ENCODE results near the gene LPP.

The LPP gene

DNA sequence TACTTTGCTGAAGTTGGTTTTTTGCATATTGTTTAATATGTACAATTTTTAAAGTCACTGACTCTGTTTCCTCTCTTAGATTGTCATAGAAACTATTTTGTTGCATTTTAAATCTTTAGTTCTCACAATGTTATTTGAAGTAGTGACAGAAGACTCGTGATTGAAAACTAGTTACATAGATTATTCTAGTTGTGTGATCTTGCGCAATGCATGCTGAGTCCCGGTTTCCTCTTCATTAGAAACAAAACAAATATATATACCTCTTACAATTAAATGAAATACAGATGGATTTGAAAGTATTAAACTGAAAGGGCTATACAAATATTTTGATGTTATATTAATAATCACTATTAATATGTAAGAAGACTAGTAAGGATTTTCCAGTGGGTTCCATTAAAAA, 333.0 kb downstream of the LPP start:
- DNase-seq (ENCODE audit: low read depth), result no peak

DNA sequence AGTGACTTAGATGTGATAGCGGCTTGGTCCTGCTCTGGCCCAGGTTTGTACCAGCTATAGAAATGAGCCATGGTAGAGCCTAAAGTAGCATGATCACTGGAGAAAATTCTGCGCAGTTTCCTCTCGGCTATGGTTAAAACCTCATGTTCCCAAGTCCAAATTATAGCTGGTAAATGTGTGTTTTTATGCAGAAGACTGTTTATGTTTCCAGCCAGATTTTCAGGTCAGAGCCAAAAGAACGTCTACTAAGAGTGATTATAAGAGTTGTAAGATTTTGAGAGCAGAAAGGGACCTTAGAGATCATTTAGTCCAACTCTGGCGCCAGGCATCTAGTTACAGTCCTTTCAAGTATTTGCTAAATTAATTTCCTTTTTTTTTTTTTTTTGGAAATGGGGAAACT, 333.7 kb downstream of the LPP start:
- DNase-seq (ENCODE audit: low read depth), result no peak

GRCh38 chr3:188488801-188489200, 334.8 kb downstream of the LPP start:
- DNase-seq (ENCODE audit: low read depth), result no peak

DNA sequence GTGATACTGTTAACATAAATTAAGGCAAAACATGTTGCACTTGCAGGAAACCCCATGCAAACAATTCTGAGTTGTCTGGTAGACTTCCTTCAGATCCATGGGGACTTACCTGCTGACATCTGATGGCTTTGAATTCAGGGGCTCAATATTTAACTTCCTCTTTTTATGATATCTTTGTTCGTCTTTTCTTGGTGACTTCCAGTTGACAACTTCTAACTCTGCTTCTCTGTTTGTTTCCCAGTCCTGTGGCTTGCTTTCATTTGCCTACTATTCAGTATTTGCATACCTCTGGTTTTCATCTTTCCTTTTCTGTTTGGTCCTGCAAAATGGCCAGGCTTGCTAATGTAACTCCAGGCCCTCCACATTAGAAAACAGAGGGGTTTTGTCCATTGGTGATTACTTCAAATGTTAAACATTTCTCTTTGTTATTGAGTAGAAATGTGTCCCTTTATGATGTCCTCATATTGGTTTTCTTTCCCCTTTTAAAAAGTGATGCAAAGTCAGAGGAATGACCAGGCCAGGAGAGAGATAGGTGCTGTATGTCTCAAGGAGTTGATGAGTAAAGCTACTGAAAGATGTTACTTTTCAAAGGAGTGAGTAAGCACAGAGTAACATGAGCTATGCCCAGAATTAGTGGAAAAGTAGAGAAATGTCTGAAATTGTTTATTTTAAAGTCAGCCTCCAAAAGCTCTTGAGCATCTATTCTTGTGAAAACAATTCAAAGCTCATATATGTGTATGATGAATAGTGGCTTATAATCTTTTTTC, 335.9 kb downstream of the LPP start:
- no peak for DNase-seq (ENCODE audit: low read depth)

- no peak for DNase-seq (ENCODE audit: low read depth)
Observed at GRCh38 chr3:188490416-188490815, 336.5 kb downstream of the LPP start.

- DNase-seq (ENCODE audit: low read depth), result no peak
Observed at GRCh38 chr3:188491276-188491687, 337.3 kb downstream of the LPP start.

- DNase-seq (ENCODE audit: low read depth), result no peak
Observed at GRCh38 chr3:188496390-188496789, 342.4 kb downstream of the LPP start.

DNA sequence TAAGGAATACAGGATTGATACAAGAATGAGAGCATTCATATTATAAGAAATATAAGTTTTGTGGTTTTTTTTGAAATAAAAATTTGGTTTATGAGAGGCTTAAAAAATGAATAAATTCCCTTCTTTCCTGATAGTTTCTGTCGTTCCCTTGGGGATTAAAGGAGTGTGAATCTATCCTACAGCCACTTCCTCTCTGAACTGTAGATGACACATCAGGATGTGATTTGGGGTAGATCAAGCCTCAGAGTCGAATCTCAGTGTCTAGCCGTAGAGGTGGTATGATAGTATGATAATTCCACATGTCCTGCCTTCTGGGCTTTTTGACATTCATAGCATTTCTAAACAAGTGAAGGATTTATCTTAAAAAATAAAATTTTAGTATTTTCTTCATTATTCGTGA, 343.1 kb downstream of the LPP start:
- DNase-seq (ENCODE audit: low read depth), result no peak

DNA sequence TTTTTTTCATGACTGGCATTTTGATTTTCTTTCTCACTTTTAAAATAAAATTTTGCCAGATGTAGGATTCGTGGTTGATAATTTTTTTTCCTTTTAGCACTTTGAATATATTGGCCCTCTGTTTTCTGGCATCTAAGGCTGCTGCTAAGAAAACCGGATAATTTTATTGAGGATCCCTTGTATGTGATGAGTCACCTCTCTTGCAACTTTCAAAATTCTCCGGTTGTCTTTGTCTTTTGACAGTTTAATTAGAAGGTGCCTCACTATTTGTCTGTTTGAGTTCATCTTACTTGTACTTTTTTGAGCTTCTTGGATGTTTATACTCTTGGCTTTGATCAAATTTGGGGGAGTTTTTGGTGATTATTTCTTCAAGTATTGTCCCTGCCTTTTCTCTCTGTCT, 349.7 kb downstream of the LPP start:
- no peak for DNase-seq (ENCODE audit: low read depth)

- DNase-seq (ENCODE audit: low read depth), result no peak
Observed at GRCh38 chr3:188505151-188505550, 351.2 kb downstream of the LPP start.

DNA sequence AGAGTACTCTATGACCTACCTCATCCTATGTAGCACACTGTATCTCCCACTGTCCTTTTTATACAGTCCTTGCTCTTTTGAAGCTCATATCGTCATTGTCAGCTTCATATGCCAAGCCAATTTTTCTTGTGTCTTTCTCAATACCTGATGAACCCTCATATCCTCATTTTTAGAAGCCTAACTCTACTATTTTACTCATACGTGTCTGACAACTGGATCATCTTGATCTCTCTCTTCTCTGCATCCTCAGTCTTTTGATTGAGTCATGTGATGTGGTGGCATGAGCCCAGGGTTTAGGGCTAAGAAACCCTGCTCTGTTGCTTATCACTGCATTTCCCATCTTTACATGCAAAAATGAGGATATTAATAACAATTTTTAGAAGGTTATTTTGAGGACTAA, 352.0 kb downstream of the LPP start:
- no peak for DNase-seq (ENCODE audit: low read depth)

- DNase-seq (ENCODE audit: low read depth), result no peak
Observed at GRCh38 chr3:188506446-188506845, 352.5 kb downstream of the LPP start.

DNA sequence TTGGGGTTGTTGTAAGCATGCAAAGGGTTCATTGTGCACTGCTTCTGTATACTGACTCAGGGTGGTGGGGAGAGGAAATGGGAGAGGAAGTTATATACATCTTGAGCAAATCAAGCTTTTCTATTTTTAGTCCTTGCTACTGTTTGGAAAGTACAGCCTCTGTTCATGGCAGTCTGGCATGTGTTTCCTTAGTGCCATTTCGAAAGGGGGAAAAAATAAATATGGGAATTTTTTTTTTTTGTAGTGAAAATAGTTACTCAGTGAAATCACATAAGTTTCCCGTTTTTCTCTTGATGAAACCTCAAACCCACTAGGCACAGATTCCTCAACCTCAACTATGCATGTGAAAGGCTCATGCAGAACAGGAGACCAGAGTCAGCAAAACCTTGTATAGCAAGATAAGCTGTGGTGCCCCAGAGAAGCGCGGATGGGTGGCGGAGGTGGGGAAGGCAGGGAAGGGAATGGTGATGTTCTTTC, 353.3 kb downstream of the LPP start:
- DNase-seq (ENCODE audit: low read depth), result no peak

DNA sequence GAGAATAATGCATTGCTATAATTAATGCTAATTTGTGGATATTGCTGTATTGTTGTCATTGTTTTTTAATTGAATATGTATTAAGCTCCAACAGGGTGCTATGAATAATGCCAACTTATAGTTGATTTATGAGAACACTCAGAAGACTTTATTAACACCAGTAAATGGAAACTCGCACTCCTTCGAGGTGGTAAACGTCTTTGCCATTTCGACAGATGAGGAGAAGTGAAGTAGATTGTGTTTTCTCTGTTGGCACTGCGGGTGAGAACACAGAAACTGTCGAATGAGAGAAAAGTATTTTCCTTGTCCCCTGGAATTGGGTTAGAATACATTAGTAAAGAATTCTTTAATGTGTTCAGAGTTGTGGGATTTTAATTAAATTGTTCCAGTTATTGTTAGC, 354.5 kb downstream of the LPP start:
- DNase-seq (ENCODE audit: low read depth), result no peak

GRCh38 chr3:188509316-188509715, 355.4 kb downstream of the LPP start:
- DNase-seq (ENCODE audit: low read depth), result no peak

DNA sequence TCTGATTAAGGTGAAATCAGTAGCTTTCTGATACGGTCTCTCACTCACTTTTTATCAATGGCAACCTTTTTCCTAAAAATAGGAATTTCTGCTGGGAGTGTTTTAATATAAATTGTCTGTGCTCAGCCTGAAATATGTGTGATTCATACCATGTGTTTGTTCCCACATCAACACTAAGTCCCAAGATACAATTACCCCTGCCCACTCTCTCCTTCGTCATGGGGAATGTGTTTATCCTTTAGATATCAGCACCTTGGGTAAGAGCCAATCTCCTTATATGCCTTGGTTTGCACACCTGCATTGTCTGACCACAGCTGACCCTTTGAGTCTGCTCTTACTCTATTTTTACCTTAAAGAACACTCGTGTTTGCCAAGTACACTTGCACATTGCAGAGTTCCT, 356.4 kb downstream of the LPP start:
- DNase-seq (ENCODE audit: low read depth), result no peak

DNA sequence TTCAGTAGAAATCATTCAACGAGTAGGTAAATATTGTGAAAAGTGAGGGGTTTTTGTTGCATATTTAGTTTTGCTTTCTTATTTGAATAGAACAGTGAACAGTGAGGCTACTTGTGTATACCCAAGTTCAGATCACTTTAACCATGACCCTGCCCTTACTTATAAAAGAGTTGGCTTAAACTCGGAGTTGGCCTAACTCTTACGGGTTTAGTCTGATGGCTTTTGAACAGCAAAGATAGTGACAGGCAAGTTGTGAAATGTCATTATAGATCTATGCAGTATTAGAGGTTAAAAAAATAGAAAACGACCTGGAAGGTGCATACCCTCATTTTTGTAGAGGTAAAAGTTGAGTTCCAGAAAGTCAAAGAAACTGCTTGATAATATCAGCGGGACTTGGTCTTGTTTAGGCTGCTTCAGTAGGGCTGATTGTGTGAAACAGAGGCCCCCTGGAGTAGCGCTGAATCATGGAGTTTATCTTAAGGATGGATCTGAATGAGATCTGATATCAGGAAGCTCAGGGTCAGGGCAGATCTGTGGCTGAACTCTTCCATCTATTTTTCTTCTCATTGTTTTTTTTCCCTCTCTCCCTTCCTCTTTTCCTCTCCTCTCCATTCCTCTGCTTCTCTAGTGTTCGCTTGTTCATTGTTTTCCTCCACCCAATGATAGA, 359.8 kb downstream of the LPP start:
- no peak for DNase-seq (ENCODE audit: low read depth)

- no peak for DNase-seq (ENCODE audit: low read depth)
Observed at GRCh38 chr3:188516515-188516914, 362.6 kb downstream of the LPP start.

- DNase-seq (ENCODE audit: low read depth), result no peak
Observed at GRCh38 chr3:188518416-188518815, 364.5 kb downstream of the LPP start.

GRCh38 chr3:188518835-188519452, 365.0 kb downstream of the LPP start:
- DNase-seq (ENCODE audit: low read depth), result no peak

- DNase-seq (ENCODE audit: low read depth), result no peak
Observed at GRCh38 chr3:188520466-188520865, 366.5 kb downstream of the LPP start.

DNA sequence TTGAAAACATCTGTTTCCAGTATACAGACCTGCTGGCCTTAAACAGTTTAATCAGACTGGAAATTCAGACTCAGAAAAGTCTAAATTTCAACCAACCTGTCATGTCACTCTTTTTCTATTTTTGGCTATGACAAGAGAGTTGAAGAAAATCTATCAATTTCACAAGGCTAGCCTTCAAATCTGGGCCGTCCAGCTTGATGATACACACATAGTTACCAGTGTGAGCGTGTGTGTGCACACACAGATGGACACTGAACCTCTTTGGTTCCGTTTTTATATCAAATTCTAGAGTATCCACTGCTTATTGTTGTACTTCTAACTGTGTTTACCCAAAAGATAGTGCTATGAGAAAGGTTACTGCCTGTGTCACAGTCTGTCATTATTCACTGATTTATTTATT, 368.2 kb downstream of the LPP start:
- DNase-seq (ENCODE audit: low read depth), result no peak

DNA sequence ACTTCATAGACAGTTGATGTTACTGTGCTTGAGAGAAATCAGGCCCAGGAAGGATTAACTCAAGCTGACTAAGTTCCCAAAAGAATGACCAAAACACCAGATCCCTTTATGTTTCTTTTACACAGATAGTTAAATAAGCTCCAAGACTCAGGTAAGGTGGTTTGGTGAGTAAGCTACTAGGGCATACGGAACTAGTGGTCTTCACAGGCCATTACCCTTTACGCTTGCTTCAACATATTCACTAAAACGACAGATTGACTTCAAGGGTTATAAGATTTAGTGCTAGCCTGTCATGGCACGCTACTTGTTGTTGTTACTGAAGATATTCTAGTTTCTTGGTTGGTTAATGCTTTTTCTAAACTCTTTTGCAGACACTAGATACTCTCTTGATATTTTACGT, 369.3 kb downstream of the LPP start:
- no peak for DNase-seq (ENCODE audit: low read depth)

Measured in activated gamma-delta T cell treated with anti-CD3 and anti-CD28 coated beads, Interleukin-2, amount 50 U/mL, for 16 hours (primary cell).